Dermis blood vessel endothelial cell (primary cell): ENCODE data around the gene ZDHHC14. TPM values are rescaled to one million over a fixed set of nuclear protein-coding genes. Genes with fewer than 3 reads are reported as not detected.
A peak's percentile ranks its signal among the peaks of the same experiment; 100 is the strongest.

ENCODE experiments used
- DNase-seq: peaks from one replicate; pipeline ENCODE4 v3.0.0; 2010
- total RNA-seq: library from RNA; depleted of rRNA; stranded (reverse); fragments of >200 nt; gene quantifications from 2 replicates; pipeline ENCODE4 v1.2.3, GENCODE V29; 2014

The ZDHHC14 gene
- total RNA-seq, 1 donor from 2014 or later, result 32.8 TPM

DNA sequence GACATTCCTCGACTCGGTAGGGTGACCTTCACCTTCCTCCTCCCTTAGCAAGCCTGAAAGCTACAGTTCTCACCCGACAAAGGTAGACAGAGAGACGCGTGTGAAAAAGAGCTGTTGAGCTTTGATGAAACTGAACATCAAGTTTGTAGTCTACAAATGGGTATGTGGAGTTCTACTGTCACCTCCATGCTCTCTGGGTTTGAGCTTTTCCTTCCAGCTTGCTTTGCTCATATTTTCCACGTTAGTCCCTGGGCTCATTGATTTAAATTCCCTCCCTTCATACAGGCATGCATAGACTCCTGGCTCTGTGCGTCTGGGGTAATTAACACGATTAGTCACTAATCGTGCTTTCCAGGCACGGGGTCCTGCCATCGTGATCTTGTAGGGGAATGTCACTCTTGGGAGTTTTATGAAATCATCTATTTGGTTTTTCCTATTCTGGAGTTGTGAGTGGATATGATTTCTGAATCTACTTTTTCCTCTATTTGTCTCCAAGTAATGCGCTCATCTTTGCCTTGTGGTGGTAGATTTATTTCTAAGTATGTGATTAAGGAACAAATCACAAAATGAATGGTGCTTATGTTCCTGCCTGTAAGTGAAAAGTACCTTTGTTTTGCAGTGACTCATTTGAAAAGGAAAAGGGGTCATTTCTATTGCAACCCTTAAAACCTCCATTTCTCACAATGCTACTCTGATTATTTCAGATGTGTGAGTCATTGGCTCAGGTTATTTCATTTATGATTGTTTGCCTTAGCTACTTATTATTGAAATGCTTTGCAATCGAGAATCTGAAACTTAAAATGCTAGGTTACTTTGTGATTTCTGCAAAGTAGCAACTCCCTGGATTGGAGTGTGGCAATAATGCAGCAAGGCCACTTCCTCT lies 154.6 kb downstream of the ZDHHC14 start:
- peak; percentile 91 for DNase-seq

- DNase-seq, result no peak
Measured at GRCh38 chr6:157536223-157536545, 155.2 kb downstream of the ZDHHC14 start.

DNA sequence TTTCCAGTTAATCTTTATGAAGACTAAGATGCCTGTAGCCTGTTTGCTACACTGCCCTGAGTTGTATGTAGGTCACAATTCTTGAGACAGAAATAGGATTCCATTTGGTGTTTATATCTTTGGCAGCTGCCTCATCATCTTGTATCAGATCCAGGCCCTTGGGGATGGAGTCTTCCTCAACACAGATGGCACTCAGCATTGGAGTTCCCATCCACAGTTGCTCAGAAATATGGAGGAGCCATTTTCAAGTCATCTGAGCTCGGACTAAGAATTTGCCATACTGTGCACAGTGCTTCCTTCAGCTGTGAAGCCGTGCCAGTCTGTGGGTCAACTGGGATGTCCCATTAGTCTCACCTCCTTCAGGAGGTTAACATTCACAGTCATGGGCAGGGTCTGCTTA lies 156.6 kb downstream of the ZDHHC14 start:
- DNase-seq, result no peak

DNA sequence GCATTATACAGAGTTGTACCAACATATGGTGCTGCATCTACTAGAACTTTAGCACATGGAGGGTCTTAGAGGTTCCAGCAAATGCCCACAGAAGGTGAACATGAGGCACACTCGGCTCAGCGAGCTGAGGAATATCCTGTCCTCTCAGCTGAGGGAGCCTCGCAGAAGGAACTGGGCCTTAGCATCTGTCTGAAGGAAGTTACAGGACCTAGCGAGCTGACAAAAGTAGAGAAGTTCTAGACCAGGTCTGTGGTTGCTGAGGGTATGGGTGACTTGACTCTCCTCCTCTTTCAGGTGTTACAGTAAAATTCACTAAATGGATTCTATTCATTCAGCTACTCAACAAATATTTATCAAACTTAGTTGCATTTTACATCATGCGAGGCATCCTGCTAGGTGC lies 157.2 kb downstream of the ZDHHC14 start:
- no peak for DNase-seq

- no peak for DNase-seq
Measured at GRCh38 chr6:157538698-157539097, 157.7 kb downstream of the ZDHHC14 start.

GRCh38 chr6:157539421-157539822 lies 158.4 kb downstream of the ZDHHC14 start:
- no peak for DNase-seq

DNA sequence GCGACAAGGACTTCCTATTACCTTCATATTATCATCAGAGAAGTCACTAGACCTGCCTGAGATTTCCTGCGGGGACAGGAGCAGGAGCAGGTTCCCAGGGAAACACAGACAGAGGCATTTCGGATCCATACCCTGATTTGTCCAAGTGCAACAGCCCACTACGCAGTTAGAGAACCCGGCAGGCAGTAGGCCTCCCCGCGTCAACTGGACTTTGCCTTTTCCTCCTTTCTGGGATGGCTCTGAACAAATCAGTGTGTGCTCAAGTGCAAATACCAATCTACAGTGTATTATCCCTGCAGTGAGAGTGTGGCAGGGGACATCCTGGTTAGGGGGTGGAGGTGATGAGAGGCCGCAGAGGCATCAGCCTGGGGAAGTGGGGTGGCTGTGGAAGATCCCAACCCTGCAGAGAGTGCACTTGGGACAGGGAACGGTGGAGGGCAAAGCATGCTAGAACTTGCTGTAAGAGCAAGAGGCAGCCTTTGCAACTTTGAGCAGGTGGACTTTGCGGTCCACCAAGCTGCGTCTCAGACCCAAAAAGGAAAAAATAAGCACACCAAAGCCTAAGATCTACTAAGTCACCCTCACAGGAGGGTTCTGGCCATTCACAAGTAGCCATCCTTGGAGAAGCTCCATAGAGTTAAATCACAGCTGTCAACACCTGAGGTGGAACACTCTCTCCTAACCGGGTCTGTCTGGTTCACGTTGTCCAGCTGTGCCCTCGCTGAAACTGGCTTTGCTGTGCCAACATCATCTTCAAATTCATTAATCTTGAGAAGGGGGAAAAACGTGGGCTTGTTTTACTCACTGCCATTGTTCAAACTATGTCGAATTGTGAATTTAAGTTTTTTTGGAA lies 159.1 kb downstream of the ZDHHC14 start:
- no peak for DNase-seq

GRCh38 chr6:157541618-157542413 lies 160.8 kb downstream of the ZDHHC14 start:
- DNase-seq, result no peak

DNA sequence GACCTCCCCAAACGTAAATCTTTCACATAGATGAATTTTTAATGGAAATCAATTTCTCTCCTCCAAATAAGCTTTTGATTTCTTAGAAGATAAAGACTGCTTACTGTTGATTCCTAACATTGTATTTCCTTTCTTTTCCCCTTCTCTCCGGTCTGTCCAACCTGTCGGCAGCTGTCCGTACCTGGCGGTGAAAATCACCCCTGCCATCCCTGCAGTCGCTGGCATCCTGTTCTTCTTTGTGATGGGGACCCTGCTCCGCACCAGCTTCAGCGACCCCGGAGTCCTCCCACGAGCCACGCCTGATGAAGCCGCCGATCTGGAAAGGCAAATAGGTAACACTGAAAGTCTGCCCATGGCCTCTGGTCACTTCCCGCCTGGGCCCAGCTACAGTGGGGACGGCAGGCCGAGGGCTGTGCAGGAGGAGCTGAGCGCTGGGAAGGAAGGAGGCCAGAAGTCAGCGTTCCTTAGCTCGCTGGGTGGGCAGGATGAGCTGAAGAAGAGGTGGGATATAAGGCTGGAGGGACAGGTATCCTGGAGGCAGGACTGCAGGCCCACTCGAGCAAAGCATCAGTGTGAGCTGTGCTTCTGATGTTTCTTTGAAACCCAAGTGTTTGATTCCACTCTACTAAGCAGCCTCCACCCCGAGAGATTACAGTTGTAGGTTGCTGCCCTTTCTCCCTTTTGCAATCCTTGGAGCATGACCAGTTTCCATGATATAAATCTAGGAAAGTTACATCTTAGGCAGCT lies 161.6 kb downstream of the ZDHHC14 start:
- no peak for DNase-seq

- no peak for DNase-seq
Measured at GRCh38 chr6:157546321-157546720, 165.3 kb downstream of the ZDHHC14 start.

GRCh38 chr6:157547112-157547511 lies 166.1 kb downstream of the ZDHHC14 start:
- no peak for DNase-seq

GRCh38 chr6:157548635-157549467 lies 167.9 kb downstream of the ZDHHC14 start:
- DNase-seq, result peak; percentile 31

DNA sequence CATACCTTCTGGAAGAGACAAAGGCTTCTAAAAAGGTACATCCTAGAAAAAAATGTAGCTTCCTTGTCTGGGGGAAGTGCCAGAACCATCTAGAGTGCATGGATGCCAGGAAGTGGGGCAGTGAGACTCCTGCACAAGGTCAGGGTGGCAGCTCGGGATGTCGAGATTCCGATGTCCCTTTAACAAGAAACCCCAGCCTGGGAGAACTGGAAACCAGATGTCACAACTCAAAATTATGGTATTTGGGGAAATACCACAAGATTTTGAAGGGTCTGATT lies 168.4 kb downstream of the ZDHHC14 start:
- DNase-seq, result no peak

DNA sequence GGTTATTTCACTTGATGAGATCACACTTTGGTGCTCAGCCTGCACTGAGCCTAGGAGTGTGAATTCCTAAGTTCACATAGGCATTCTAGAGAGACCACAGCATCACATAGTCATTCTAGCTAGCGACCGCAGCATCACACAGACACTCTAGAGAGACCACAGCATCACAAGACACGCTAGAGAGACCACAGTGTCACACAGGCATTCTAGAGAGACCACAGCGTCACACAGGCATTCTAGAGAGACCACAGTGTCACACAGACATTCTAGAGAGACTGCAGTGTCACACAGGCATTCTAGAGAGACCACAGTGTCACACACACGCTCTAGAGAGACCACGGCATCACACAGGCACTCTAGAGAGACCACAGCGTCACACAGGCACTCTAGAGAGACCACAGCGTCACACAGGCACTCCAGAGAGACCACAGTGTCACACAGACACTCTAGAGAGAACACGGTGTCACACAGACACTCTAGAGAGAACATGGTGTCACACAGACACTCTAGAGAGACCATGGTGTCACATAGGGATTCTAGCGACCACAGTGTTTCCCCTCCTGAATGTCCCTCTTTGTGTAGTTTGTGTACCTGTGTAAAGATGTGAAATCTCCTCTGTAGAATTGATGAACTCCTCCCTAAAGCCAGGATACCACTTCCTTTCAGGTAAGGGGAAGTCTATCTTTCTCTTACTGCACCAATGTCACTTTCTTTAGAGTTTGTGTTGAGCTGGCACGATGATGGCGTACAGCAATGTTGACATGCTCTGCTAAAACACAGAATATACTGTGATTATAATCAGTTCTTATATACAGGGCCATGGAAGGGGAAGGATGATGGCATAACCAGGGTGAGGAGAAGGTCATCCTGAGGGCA lies 169.4 kb downstream of the ZDHHC14 start:
- no peak for DNase-seq

- no peak for DNase-seq
Measured at GRCh38 chr6:157551041-157551832, 170.2 kb downstream of the ZDHHC14 start.

DNA sequence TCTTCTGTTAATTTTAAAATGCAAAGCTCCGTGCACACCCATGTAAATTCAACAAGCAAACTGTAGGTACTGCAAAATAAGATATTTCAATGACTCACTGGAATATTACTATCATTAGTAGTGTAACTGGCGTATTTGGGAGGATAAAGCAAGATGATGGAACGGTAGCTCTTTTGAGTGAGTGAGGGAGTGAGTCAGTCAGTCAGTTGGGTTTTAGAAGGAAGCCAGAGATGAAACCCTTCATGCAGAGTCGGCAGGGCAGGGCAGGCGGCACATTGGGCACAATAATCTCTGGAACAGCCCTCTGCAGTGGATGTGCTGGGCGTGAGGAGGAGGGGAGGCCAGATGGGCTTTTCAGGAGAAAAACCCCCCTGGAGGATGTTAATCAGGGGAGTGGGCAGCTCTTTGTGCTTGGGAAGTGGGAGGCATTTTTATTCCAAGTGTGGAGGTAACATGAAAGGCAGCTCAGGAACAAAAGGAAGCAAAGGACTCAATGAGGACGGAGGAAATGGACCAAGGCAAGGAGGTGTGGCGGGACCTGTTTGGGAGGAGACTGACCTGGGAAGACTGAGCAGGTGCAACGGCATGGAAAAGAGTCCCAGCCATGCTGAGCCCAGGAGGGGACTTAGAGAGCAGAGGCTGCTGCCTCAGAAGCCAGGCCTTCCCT lies 171.2 kb downstream of the ZDHHC14 start:
- DNase-seq, result no peak

- no peak for DNase-seq
Measured at GRCh38 chr6:157552820-157553485, 172.0 kb downstream of the ZDHHC14 start.

GRCh38 chr6:157554747-157555146 lies 173.8 kb downstream of the ZDHHC14 start:
- DNase-seq, result no peak
